ENCODE data around the gene GPR75.

- TF ChIP-seq CTCF (IDR thresholded peaks at IDR 0.05) = no peak
- TF ChIP-seq EP300 (IDR thresholded peaks at IDR 0.05) = no peak
- no peak for TF ChIP-seq POLR2AphosphoS5 (IDR thresholded peaks at IDR 0.05)
Measured at GRCh38 chr2:53818854-53819435, 40.8 kb downstream of the GPR75 start.
